ENCODE measurements around the gene COL24A1. TPM values are rescaled to one million over a fixed set of nuclear protein-coding genes. Genes with fewer than 3 reads are reported as not detected.
"Not testable (repeated sequence)": the region's sequence is repeated elsewhere in the genome, so short reads cannot be mapped to it uniquely, and the experiment has no call there.

COL24A1 gene
- total RNA-seq, 1 donor from 2014 or later: 2.7 TPM

DNA sequence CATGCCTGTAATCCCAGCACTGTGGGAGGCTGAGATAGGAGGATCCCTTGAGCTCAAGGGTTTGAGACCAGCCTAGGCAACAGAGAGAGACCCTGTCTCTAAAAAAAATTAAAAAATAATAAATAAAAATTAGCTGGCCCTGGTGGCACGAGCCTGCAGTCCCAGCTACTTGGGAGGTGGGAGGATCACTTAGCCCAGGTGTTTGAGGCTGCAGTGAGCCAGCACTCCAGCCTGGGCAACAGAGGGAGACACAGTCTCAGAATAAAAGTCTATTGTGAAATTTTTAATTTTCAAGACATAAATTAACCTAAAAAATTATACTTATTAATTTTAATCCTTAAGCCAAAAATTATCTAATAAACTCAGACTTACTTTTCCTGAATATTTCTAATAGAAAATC lies 317.1 kb downstream of the COL24A1 start:
- H3K27me3 Mint-ChIP-seq (ENCODE audit: low read depth): peaks cover 6% of the 10 kb centered on the region

DNA sequence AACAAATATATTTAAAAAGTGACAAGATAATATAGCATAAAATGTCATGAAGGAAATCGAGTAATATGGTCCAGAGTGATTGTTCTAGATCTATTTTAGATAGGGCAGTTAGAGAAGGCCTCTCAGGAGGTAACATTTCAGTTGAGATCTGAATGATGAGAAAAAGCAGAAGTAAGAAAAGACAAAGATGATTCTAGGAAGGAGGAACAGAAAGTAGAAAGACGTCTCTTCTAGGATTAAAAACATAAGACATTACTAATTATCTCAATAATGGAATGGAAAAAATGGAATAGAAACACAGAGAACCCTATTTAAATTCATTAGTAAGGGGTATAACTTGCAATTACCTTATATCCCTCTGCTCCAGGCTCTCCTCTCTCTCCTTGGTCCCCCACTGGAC lies 318.3 kb downstream of the COL24A1 start:
- Mint-ChIP-seq H3K4me1 (peaks cover 5% of the 10 kb centered on the region), H3K27me3 (ENCODE audit: low read depth) (peaks cover 8% of the 10 kb centered on the region), H3K9me3 (no peaks in the 10 kb centered on the region), H3K27ac (no peak overlapping the region), H3K36me3 (no peaks in the 10 kb centered on the region), H3K4me3 (no peak overlapping the region)
- TF ChIP-seq, protein P1, sequence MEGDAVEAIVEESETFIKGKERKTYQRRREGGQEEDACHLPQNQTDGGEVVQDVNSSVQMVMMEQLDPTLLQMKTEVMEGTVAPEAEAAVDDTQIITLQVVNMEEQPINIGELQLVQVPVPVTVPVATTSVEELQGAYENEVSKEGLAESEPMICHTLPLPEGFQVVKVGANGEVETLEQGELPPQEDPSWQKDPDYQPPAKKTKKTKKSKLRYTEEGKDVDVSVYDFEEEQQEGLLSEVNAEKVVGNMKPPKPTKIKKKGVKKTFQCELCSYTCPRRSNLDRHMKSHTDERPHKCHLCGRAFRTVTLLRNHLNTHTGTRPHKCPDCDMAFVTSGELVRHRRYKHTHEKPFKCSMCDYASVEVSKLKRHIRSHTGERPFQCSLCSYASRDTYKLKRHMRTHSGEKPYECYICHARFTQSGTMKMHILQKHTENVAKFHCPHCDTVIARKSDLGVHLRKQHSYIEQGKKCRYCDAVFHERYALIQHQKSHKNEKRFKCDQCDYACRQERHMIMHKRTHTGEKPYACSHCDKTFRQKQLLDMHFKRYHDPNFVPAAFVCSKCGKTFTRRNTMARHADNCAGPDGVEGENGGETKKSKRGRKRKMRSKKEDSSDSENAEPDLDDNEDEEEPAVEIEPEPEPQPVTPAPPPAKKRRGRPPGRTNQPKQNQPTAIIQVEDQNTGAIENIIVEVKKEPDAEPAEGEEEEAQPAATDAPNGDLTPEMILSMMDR (IDR thresholded peaks at IDR 0.05; ENCODE audit: unreplicated experiment): no peak
- DNase-seq (ENCODE audit: low spot score in 2 of 2, unreplicated experiment in 2 of 2): no peak

More for the DNA sequence above, 317.1 kb downstream of the COL24A1 start:
- no peak for DNase-seq (ENCODE audit: low spot score in 2 of 2, unreplicated experiment in 2 of 2)
- Mint-ChIP-seq H3K9me3 (no peaks in the 10 kb centered on the region), H3K36me3 (no peaks in the 10 kb centered on the region), H3K4me1 (peaks cover 5% of the 10 kb centered on the region), H3K27ac (no peak overlapping the region), H3K4me3 (no peak overlapping the region)
- TF ChIP-seq, protein P1 (IDR thresholded peaks at IDR 0.05; ENCODE audit: unreplicated experiment): no peak

DNA sequence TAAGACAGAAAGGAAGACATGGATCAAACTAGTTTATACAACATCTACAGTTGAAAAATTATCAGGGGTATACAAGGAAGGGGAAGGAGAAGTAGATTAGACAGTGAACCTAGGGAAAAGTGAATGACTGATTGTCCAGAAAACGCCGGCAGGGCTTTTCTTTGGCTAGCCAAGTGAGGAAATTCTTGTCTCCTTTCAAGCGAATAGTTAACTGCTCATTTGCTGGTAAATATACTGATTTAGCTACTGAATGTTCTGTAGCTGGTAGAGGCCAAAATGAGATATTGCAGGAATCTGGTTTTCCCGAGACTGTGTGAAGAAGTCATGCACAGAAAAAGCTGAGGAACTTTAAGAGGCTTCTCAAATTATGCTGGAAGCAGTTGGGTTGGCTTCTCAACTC lies 319.8 kb downstream of the COL24A1 start:
- no peak overlapping the region for H3K4me3 Mint-ChIP-seq
- H3K27ac Mint-ChIP-seq: no peak overlapping the region
- no peak for DNase-seq (ENCODE audit: low spot score in 2 of 2, unreplicated experiment in 2 of 2)
- peaks cover 8% of the 10 kb centered on the region for H3K27me3 Mint-ChIP-seq (ENCODE audit: low read depth)
- TF ChIP-seq, protein P1 (IDR thresholded peaks at IDR 0.05; ENCODE audit: unreplicated experiment): no peak
- H3K4me1 Mint-ChIP-seq: peaks cover 5% of the 10 kb centered on the region
- H3K9me3 Mint-ChIP-seq: peaks cover under 1% of the 10 kb centered on the region
- no peaks in the 10 kb centered on the region for H3K36me3 Mint-ChIP-seq

DNA sequence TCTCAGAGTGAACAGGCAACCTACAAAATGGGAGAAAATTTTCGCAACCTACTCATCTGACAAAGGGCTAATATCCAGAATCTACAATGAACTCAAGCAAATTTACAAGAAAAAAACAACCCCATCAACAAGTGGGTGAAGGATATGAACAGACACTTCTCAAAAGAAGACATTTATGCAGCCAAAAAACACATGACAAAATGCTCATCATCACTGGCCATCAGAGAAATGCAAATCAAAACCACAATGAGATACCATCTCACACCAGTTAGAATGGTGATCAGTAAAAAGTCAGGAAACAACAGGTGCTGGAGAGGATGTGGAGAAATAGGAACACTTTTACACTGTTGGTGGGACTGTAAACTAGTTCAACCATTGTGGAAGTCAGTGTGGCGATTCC lies 323.4 kb downstream of the COL24A1 start:
- peaks cover 11% of the 10 kb centered on the region for H3K9me3 Mint-ChIP-seq
- H3K4me3 Mint-ChIP-seq; H3K27me3 Mint-ChIP-seq (ENCODE audit: low read depth); H3K27ac Mint-ChIP-seq; H3K4me1 Mint-ChIP-seq; H3K36me3 Mint-ChIP-seq; DNase-seq (ENCODE audit: low spot score in 2 of 2, unreplicated experiment in 2 of 2): not testable (repeated sequence)

DNA sequence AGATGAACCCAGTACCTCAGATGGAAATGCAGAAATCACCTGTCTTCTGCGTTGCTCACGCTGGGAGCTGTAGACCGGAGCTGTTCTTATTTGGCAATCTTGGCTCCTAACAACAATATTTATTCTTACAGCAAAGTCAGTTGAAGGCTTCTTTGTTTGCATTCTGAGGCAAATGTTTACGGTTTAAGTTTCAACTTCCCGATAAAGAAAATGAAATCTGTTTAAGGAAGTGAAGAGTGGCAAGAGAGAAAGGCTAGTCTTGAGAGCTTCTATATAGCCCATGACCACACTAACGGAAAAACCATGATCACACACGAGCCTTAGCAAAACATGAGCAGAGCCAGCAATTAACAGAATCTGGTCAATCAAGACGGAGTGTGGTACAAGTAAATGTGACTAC lies 325.7 kb downstream of the COL24A1 start:
- DNase-seq (ENCODE audit: low spot score in 2 of 2, unreplicated experiment in 2 of 2): no peak
- peaks cover 4% of the 10 kb centered on the region for H3K27me3 Mint-ChIP-seq (ENCODE audit: low read depth)

DNA sequence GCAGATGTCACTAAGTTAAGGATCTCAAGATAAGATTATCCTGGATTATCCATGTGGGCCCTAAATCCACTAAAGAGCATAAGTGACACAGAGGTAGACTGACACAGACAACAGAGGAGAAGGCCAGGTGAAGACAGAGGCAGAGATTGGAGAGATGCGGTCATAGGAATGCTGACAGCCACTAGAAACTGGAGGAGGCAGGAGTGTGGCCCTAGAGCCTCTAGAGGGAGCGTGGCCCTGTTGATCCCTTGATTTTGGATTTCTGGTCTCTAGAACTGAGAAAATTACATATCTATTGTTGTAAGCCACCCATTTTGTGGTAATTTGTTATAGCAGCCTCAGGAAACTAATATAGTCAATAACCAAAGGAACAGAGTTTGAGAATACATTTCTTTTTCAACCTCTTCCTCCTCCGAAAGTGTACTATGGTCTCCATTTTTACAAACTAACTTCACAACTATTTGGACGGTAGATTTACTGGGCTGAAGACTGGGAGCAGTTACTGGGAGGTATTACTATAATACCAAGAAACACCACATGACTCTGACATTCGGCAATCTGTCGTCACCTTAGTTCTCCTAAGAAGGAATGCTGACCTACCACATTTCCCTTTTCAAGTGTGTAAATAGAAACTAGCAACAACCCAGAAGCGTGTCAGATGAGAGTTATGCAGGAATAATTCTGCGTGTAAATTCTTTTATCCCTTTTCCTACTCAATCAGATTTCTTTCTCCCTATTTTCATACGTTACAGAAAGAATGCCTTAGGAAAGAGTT lies 332.3 kb downstream of the COL24A1 start:
- no peak for DNase-seq (ENCODE audit: low spot score in 2 of 2, unreplicated experiment in 2 of 2)
- H3K4me1 Mint-ChIP-seq: no peaks in the 10 kb centered on the region
- TF ChIP-seq, protein P1 (IDR thresholded peaks at IDR 0.05; ENCODE audit: unreplicated experiment): no peak
- no peak overlapping the region for H3K27ac Mint-ChIP-seq
- no peaks in the 10 kb centered on the region for H3K36me3 Mint-ChIP-seq
- H3K9me3 Mint-ChIP-seq: no peaks in the 10 kb centered on the region
- H3K4me3 Mint-ChIP-seq: no peak overlapping the region
- H3K27me3 Mint-ChIP-seq (ENCODE audit: low read depth): no peaks in the 10 kb centered on the region

More for the DNA sequence above, 325.7 kb downstream of the COL24A1 start:
- Mint-ChIP-seq H3K4me3 (no peak overlapping the region), H3K27ac (no peak overlapping the region), H3K36me3 (no peaks in the 10 kb centered on the region), H3K9me3 (peaks cover 11% of the 10 kb centered on the region), H3K4me1 (no peaks in the 10 kb centered on the region)
- TF ChIP-seq, protein P1 (IDR thresholded peaks at IDR 0.05; ENCODE audit: unreplicated experiment): no peak

All from mesothelial cell of epicardium (in vitro differentiated cells).